CD4-positive, CD25-positive, alpha-beta regulatory T cell (primary cell): Measurements from ENCODE around the gene ITFG1. TPM values are rescaled to one million over a fixed set of nuclear protein-coding genes. Genes with fewer than 3 reads are reported as not detected.
A peak's percentile ranks its signal among the peaks of the same experiment; 100 is the strongest.
"Not testable (repeated sequence)": the region's sequence is repeated elsewhere in the genome, so short reads cannot be mapped to it uniquely, and the experiment has no call there.

Source experiments
- ATAC-seq, 2 donors: fragments of 150-1000 bp; cut with Tn5 transposase; one replicate each; pipeline ENCODE4 v1.10.0; 2021; ENCODE audit warnings: low read depth in 2 of 2, moderate number of reproducible peaks in 2 of 2, moderate library complexity in 1 of 2
- DNase-seq, 3 donors: peaks; one replicate each; pipeline versions ENCODE4 v3.0.0 to v3.0.0-alpha.2; 2012 to 2022; ENCODE audit warnings: mixed read lengths in 1 of 3
- H3K27ac ChIP-seq: one replicate; pipeline ENCODE4 v1.7.0; 2013; ENCODE audit warnings: mild to moderate bottlenecking, low read length; ENCODE audit not compliant: insufficient read depth, poor library complexity, severe bottlenecking
- H3K27me3 ChIP-seq: one replicate; pipeline ENCODE4 v1.7.0; 2013; ENCODE audit warnings: low read length; ENCODE audit not compliant: control insufficient read depth, insufficient read depth
- H3K36me3 ChIP-seq: one replicate; pipeline ENCODE4 v1.7.0; 2013; ENCODE audit warnings: mild to moderate bottlenecking, low read length, moderate library complexity; ENCODE audit not compliant: control insufficient read depth, insufficient read depth
- H3K4me1 ChIP-seq: 2 replicates; pipeline ENCODE4 v1.7.0; 2013; ENCODE audit warnings: mild to moderate bottlenecking, low read length; ENCODE audit not compliant: insufficient read depth, control insufficient read depth, poor library complexity, severe bottlenecking
- H3K4me3 ChIP-seq: one replicate; pipeline ENCODE4 v1.7.0; 2013; ENCODE audit warnings: low read depth, mild to moderate bottlenecking, low read length, moderate library complexity
- H3K9me3 ChIP-seq, 2 experiments: 1 replicate in 1 of 2; 2 replicates in 1 of 2; pipeline ENCODE4 v1.7.0; 2013; ENCODE audit warnings: low read length in 2 of 2, mild to moderate bottlenecking in 1 of 2, moderate library complexity in 1 of 2; ENCODE audit not compliant: control insufficient read depth in 2 of 2
- H3K27ac Mint-ChIP-seq, 3 donors: one replicate each; pipeline ENCODE4 v1.8.0; 2020 to 2022; ENCODE audit warnings: mild to moderate bottlenecking in 3 of 3, mixed read lengths in 3 of 3, moderate library complexity in 2 of 3
- H3K27me3 Mint-ChIP-seq: one replicate; pipeline ENCODE4 v1.8.0; 2022; ENCODE audit warnings: mild to moderate bottlenecking, mixed read lengths
- H3K36me3 Mint-ChIP-seq: one replicate; pipeline ENCODE4 v1.8.0; 2020; ENCODE audit warnings: mixed read lengths
- H3K4me1 Mint-ChIP-seq, 4 donors: one replicate each; pipeline ENCODE4 v1.8.0; 2020 to 2022; ENCODE audit warnings: mixed read lengths in 4 of 4, mild to moderate bottlenecking in 1 of 4
- H3K4me3 Mint-ChIP-seq, 4 donors: one replicate each; pipeline ENCODE4 v1.8.0; 2020 to 2022; ENCODE audit warnings: mild to moderate bottlenecking in 4 of 4, mixed read lengths in 4 of 4, moderate library complexity in 3 of 4
- H3K9me3 Mint-ChIP-seq, 7 donors: one replicate each; pipeline ENCODE4 v1.8.0; 2020 to 2022; ENCODE audit warnings: mixed read lengths in 7 of 7, mild to moderate bottlenecking in 3 of 7, moderate library complexity in 2 of 7
- polyA plus RNA-seq, 4 donors: library from polyadenylated mRNA; unstranded; fragments of 300-500 nt; fragmentation: Illumina TruSeq; gene quantifications; one replicate each; pipeline ENCODE4 v1.2.3, GENCODE V29; 2021
- total RNA-seq: library from RNA; stranded (reverse); gene quantifications from one replicate; pipeline ENCODE4 v1.2.3, GENCODE V29; 2022

ITFG1 gene
- total and polyA plus RNA-seq, 5 donors from 2014 or later, result 30.1 to 47.6 (median 35.9) TPM

- Mint-ChIP-seq H3K4me3 (no peak overlapping the region), H3K9me3 (peaks cover 0 to 3% (median 0%) of the 10 kb centered on the region in 7 donors), H3K36me3 (peaks cover 62% of the 10 kb centered on the region), H3K27me3 (no peaks in the 10 kb centered on the region), H3K27ac (peak overlapping the region in 1 of 3 donors; percentile 57), H3K4me1 (peaks cover 0 to 11% (median 6%) of the 10 kb centered on the region in 4 donors)
- Histone ChIP-seq H3K36me3 (peaks cover 6% of the 10 kb centered on the region), H3K27ac (no peak overlapping the region), H3K9me3 (no peaks in the 10 kb centered on the region), H3K4me1 (no peaks in the 10 kb centered on the region), H3K27me3 (no peaks in the 10 kb centered on the region), H3K4me3 (no peak overlapping the region)
- ATAC-seq, result no peak
- DNase-seq, result no peak
Observed at GRCh38 chr16:47229053-47230050, 231.5 kb downstream of the ITFG1 start.

GRCh38 chr16:47228241-47228640 is 232.6 kb downstream of the ITFG1 start:
- peaks cover 0 to 3% (median 0%) of the 10 kb centered on the region in 7 donors for H3K9me3 Mint-ChIP-seq
- peaks cover 0 to 6% (median 3%) of the 10 kb centered on the region in 4 donors for H3K4me1 Mint-ChIP-seq
- DNase-seq (no peak), ATAC-seq (no peak)
- H3K36me3 Mint-ChIP-seq, result peaks cover 58% of the 10 kb centered on the region
- no peaks in the 10 kb centered on the region for H3K9me3 ChIP-seq
- H3K4me1 ChIP-seq, result no peaks in the 10 kb centered on the region
- H3K27me3 Mint-ChIP-seq, result no peaks in the 10 kb centered on the region
- no peaks in the 10 kb centered on the region for H3K27me3 ChIP-seq
- no peak overlapping the region for H3K4me3 ChIP-seq
- no peak overlapping the region for H3K27ac Mint-ChIP-seq
- no peak overlapping the region for H3K27ac ChIP-seq
- H3K4me3 Mint-ChIP-seq, result no peak overlapping the region
- peaks cover 6% of the 10 kb centered on the region for H3K36me3 ChIP-seq

GRCh38 chr16:47213761-47214440 is 247.0 kb downstream of the ITFG1 start:
- no peaks in the 10 kb centered on the region for H3K27me3 Mint-ChIP-seq
- H3K4me3 Mint-ChIP-seq, result no peak overlapping the region
- H3K9me3 Mint-ChIP-seq, result no peaks in the 10 kb centered on the region
- Histone ChIP-seq H3K27ac (no peak overlapping the region), H3K27me3 (no peaks in the 10 kb centered on the region), H3K4me1 (no peaks in the 10 kb centered on the region), H3K36me3 (peaks cover 26% of the 10 kb centered on the region), H3K9me3 (no peaks in the 10 kb centered on the region), H3K4me3 (no peak overlapping the region)
- ATAC-seq (no peak), DNase-seq (no peak)
- peaks cover 3 to 13% (median 7%) of the 10 kb centered on the region in 4 donors for H3K4me1 Mint-ChIP-seq
- H3K36me3 Mint-ChIP-seq, result peaks cover 47% of the 10 kb centered on the region
- no peak overlapping the region for H3K27ac Mint-ChIP-seq

GRCh38 chr16:47211218-47211617 is 249.6 kb downstream of the ITFG1 start:
- DNase-seq (no peak), ATAC-seq (no peak)
- Mint-ChIP-seq H3K36me3 (peaks cover 44% of the 10 kb centered on the region), H3K27me3 (no peaks in the 10 kb centered on the region), H3K4me3 (no peak overlapping the region), H3K27ac (no peak overlapping the region), H3K9me3 (no peaks in the 10 kb centered on the region), H3K4me1 (peaks cover 3 to 13% (median 7%) of the 10 kb centered on the region in 4 donors)
- H3K4me1 ChIP-seq, result no peaks in the 10 kb centered on the region
- no peaks in the 10 kb centered on the region for H3K9me3 ChIP-seq
- peaks cover 8% of the 10 kb centered on the region for H3K36me3 ChIP-seq
- no peaks in the 10 kb centered on the region for H3K27me3 ChIP-seq
- no peak overlapping the region for H3K27ac ChIP-seq
- no peak overlapping the region for H3K4me3 ChIP-seq

- Histone ChIP-seq H3K9me3 (no peaks in the 10 kb centered on the region), H3K36me3 (no peaks in the 10 kb centered on the region), H3K27me3 (no peaks in the 10 kb centered on the region), H3K27ac (no peak overlapping the region), H3K4me3 (no peak overlapping the region), H3K4me1 (no peaks in the 10 kb centered on the region)
- no peak overlapping the region for H3K4me3 Mint-ChIP-seq
- H3K27ac Mint-ChIP-seq, result no peak overlapping the region
- peaks cover 24% of the 10 kb centered on the region for H3K36me3 Mint-ChIP-seq
- no peak for ATAC-seq
- H3K4me1 Mint-ChIP-seq, result peaks cover 0 to 4% (median 1%) of the 10 kb centered on the region in 4 donors
- no peak for DNase-seq
- H3K9me3 Mint-ChIP-seq, result no peaks in the 10 kb centered on the region
- no peaks in the 10 kb centered on the region for H3K27me3 Mint-ChIP-seq
Observed at GRCh38 chr16:47204736-47205504, 255.9 kb downstream of the ITFG1 start.

- H3K27ac Mint-ChIP-seq, H3K4me1 Mint-ChIP-seq, H3K27ac ChIP-seq, H3K27me3 Mint-ChIP-seq, H3K4me1 ChIP-seq, H3K9me3 Mint-ChIP-seq, DNase-seq, H3K4me3 Mint-ChIP-seq, H3K4me3 ChIP-seq, H3K9me3 ChIP-seq, H3K27me3 ChIP-seq, H3K36me3 ChIP-seq, ATAC-seq: not testable (repeated sequence)
- H3K36me3 Mint-ChIP-seq, result peaks cover 27% of the 10 kb centered on the region
Observed at GRCh38 chr16:47203433-47203832, 257.4 kb downstream of the ITFG1 start.

- H3K27ac ChIP-seq, result no peak overlapping the region
- H3K27me3 ChIP-seq, result no peaks in the 10 kb centered on the region
- H3K4me3 ChIP-seq, result no peak overlapping the region
- no peak for ATAC-seq
- H3K27me3 Mint-ChIP-seq, result no peaks in the 10 kb centered on the region
- no peaks in the 10 kb centered on the region for H3K36me3 ChIP-seq
- no peak overlapping the region for H3K4me3 Mint-ChIP-seq
- no peaks in the 10 kb centered on the region for H3K4me1 ChIP-seq
- no peak for DNase-seq
- no peaks in the 10 kb centered on the region for H3K9me3 ChIP-seq
- peaks cover 23% of the 10 kb centered on the region for H3K36me3 Mint-ChIP-seq
- H3K4me1 Mint-ChIP-seq, result no peaks in the 10 kb centered on the region
- no peak overlapping the region for H3K27ac Mint-ChIP-seq
- H3K9me3 Mint-ChIP-seq, result no peaks in the 10 kb centered on the region
Observed at GRCh38 chr16:47198180-47198575, 262.7 kb downstream of the ITFG1 start.
